HEK293T (cell line): ENCODE data around the gene CTNNBL1.

Experiments used
- ARNT ChIP-seq: fragments of 450-650 bp; IDR thresholded peaks from 2 replicates; pipeline ENCODE4 v1.6.1; 2017; ENCODE audit warnings: mild to moderate bottlenecking
- BHLHE40 ChIP-seq: fragments of 450-650 bp; IDR thresholded peaks from 2 replicates; pipeline ENCODE4 v1.6.1; 2016; ENCODE audit warnings: mild to moderate bottlenecking, moderate library complexity, borderline replicate concordance
- CTBP1 ChIP-seq: fragments of 450-650 bp; IDR thresholded peaks from 2 replicates; pipeline ENCODE4 v1.6.1; 2016; ENCODE audit warnings: borderline replicate concordance
- ELF4 ChIP-seq: fragments of 450-650 bp; IDR thresholded peaks from 2 replicates; pipeline ENCODE4 v1.6.1; 2017; ENCODE audit warnings: antibody characterized with exemption
- FOXK2 ChIP-seq: fragments of 450-650 bp; IDR thresholded peaks from 2 replicates; pipeline ENCODE4 v1.6.1; 2016; ENCODE audit warnings: mild to moderate bottlenecking
- FOXM1 ChIP-seq: fragments of 450-650 bp; IDR thresholded peaks from 2 replicates; pipeline ENCODE4 v1.6.1; 2017; ENCODE audit warnings: mild to moderate bottlenecking, borderline replicate concordance
- HDGF ChIP-seq: fragments of 450-650 bp; IDR thresholded peaks from 2 replicates; pipeline ENCODE4 v1.6.1; 2017; ENCODE audit warnings: antibody characterized with exemption, borderline replicate concordance
- LEF1 ChIP-seq: fragments of 450-650 bp; IDR thresholded peaks from 2 replicates; pipeline ENCODE4 v1.6.1; 2017; ENCODE audit warnings: mild to moderate bottlenecking, borderline replicate concordance
- NFRKB ChIP-seq: fragments of 450-650 bp; IDR thresholded peaks from 2 replicates; pipeline ENCODE4 v1.6.1; 2016; ENCODE audit warnings: mild to moderate bottlenecking, moderate library complexity
- SP1 ChIP-seq: fragments of 450-650 bp; IDR thresholded peaks from 2 replicates; pipeline ENCODE4 v1.6.1; 2017
- SUZ12 ChIP-seq: fragments of 450-650 bp; IDR thresholded peaks from 2 replicates; pipeline ENCODE4 v1.6.1; 2016; ENCODE audit warnings: mild to moderate bottlenecking
- TARDBP ChIP-seq: fragments of 450-650 bp; IDR thresholded peaks from 2 replicates; pipeline ENCODE4 v1.6.1; 2016
- ZNF384 ChIP-seq: fragments of 450-650 bp; IDR thresholded peaks from 2 replicates; pipeline ENCODE4 v1.6.1; 2016
- TF ChIP-seq, protein P1 (sequence below): fragments of 450-650 bp; IDR thresholded peaks from 2 replicates; pipeline ENCODE4 v1.6.1; 2016

DNA sequence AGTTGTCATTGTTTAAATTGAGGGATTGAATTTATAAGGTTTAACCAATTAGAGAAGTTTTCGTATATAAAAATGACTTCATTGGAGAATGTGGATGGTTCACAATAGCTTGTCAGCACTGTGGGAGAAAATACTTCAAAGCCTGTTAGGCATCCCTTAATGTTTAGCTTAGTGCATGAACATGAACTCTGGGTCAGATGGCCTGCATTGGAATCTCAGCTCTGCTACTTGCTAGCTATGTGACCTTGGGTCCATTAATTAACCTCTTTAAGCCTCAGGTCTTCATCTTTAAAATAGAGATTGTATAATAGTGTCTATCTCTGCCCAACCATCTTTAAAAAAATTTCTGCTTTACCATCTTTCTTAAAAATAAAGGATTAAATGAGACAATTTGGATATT is 11.1 kb downstream of the CTNNBL1 start:
- TF ChIP-seq SP1 (no peak), ARNT (no peak), BHLHE40 (no peak), ELF4 (no peak), FOXM1 (no peak), ZNF384 (no peak), SUZ12 (no peak), HDGF (no peak), CTBP1 (no peak), LEF1 (no peak), FOXK2 (no peak), TARDBP (no peak), NFRKB (no peak)
- TF ChIP-seq, protein P1, sequence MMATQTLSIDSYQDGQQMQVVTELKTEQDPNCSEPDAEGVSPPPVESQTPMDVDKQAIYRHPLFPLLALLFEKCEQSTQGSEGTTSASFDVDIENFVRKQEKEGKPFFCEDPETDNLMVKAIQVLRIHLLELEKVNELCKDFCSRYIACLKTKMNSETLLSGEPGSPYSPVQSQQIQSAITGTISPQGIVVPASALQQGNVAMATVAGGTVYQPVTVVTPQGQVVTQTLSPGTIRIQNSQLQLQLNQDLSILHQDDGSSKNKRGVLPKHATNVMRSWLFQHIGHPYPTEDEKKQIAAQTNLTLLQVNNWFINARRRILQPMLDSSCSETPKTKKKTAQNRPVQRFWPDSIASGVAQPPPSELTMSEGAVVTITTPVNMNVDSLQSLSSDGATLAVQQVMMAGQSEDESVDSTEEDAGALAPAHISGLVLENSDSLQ, result no peak
